HG03460 (cell line): ENCODE measurements around the gene NVL.
A peak's percentile ranks its signal among the peaks of the same experiment; 100 is the strongest.
"Not testable (repeated sequence)": the region's sequence is repeated elsewhere in the genome, so short reads cannot be mapped to it uniquely, and the experiment has no call there.

Source experiments
- ATAC-seq: cut with Tn5 transposase; IDR thresholded peaks from one replicate; pipeline ENCODE4 v1.9.1; 2021; ENCODE audit not compliant: unreplicated experiment

The NVL gene

DNA sequence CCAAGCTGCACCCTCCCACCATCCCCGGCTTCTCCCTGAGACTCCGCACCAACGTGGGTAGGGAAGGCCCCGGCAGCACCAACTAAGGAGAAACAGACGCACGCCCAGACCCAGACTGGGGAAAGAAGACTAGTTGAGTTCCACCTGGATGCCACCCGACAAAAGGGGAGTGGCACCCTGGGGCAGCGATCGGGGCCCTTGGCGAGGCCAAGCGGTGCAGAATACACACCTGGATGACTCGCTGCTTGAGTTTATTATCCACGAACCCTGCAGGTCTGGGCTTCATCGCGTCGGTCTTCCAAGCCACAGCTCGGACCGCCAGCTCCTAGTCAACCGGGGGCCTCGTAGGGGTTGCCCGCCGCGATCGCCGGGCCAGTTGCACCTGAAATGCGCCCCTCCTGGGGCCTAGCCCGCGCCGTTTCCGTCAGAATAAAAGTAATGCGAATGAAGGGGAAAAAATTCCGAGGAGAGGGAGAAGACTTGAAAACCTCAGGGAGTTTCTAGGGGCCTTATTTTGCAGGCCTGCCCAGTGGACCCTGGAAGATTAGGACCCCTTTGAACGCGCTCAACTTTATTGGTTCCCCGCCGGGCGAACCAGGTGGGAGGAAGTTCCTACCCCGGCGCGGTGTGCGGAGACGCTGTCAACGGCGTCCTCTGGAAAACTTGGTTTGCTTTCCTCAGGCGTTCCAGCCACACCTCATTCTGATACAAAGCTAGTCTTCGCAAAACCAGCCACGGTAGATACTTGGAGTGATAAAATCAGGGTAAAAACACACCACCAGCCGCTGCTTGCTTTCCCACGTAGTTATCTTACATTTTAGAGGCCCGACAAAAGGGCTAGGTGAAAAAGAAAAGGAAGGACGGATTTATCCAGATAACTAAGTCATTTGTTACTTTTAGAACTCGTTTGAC lies at the start of gene NVL:
Gene NVL (minus strand): TSS at position 331 of the 912 bp plus-strand sequence. CDS start 45 bp downstream, at position 286.
- ATAC-seq, result peak; percentile 82

DNA sequence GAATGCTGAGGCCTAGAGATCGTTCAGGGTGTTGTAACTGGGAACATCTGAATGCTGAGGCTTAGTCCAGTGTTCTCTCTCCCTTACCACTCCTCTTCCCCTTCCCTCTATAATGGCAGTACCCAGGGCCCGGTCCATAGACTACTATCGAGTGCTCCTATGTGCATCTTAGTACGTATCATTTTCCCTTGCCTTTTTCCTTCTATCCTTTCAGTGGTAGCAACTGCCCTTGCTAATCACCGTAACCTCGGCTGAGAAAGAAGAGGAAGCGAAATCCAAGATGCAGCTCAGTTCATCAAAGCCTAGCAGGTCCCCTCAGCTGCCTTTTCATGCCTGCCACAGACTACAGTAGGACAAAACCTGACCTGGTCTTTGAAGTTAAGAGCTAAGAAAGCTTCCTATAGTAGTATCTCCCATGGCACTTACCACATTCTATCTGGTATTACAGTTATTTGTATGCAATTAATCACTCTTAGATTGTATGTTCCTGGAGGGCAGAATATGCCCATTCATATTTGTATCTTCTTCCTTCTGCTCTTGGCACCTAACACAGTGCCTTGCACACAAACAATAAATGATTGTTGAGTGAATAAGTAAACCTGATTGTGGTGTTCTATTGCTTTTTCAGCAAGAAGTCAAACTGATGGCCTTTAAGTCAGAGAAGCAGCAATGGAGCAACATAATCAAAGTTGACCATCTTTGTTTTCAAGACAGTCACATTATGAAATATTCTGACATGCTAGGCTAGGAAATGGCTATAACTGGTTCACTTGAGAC lies 49.1 kb upstream of the NVL start:
- peak; percentile 47 for ATAC-seq

DNA sequence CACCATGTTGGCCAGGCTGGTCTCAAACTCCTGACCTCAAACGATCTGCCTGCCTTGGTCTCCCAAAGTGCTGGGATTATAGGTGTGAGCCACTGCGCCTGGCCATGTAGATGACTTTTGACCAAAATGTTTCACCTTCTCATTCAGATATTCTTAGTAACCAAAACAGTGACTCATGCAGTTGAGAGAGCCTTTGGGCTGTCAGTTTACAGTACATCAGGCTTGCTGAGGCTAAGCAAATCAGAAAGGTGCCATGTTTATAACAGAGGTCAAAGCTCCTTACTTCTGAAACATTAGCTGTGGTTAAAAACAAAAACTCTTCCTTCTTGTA lies 47.7 kb upstream of the NVL start:
- ATAC-seq, result peak; percentile 61

DNA sequence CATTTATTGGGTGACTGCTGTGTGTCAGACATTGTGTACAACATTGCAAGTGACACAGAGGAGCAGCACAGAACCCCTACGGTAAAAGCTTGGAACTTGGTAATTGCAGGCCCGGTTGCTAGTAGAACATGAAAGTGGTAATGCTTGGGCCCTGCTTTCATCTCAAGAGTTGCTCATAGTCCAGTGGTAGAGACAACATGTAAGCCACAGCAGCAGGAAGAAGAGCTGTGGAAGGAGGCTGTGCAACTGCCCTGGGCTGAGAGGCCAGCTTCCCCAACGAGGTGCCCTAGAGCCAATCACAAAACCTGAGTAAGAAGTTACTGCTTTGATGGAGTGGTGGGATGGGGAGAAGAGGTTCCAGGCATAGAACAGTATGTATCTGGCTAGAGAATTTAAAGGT lies 45.1 kb upstream of the NVL start:
- ATAC-seq, result no peak

DNA sequence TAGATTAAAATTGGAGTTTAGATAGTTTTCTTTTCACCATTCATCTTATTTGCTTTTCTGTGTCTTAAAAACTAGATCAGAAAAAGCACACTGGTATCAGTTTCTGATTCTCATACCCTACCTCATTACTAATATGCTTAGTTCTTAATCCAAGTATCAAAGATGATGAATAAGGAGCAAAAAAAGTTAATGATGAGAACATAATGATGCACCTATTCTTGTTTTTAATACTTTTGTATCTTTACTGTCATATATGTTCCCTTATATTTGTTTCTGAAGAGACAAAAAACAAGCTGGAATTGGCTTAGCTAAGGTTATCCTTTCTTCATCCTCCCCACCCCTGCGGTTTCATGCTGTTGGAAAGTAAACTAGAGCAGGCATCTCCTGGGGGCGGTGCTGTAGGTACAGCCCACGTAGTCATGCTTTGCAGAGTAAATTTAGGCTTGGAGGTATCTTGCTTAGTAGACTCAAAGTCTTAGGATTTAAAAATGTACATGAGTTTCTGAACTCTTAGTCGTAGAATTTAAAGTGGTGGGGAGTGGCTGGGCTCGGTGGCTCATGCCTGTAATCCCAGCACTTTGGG lies 43.1 kb upstream of the NVL start:
- ATAC-seq, result no peak

DNA sequence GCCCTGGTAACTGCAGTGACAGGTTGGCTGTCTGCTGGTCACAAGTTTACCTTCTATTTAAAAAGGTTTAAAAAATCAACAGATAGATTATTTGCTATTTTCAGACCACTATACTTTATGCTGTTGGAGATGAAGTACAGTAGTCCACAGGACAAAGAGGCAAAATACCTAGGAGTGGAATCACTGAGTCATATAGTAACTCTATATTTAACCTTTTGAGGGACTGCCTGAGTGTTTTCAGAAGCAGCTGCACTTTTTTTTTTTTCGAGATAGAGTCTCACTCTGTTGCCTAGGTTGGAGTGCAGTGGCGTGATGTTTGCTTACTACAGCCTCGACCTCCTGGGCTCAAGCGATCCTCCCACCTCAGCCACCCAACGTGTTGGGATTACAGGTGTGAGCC lies 38.4 kb upstream of the NVL start:
- ATAC-seq, result peak; percentile 66

DNA sequence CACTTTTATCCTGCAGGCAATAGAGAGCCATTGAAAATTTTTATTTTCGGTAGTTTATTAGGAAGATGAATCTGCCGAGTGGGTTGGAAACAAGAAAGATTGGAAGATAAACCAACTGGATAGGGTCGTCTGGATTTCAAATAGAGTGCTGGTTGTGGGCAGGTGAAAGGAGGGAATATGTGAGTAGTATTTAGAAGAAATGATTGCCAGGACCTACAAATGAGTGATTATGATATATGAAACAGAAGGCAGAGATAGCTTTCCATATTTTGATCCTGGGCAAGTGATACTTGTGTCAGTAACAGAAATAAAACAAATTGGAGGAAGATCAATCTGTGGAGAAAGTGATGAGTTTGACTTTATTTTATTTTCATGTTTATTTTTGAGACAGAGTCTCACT lies 29.2 kb upstream of the NVL start:
- no peak for ATAC-seq

DNA sequence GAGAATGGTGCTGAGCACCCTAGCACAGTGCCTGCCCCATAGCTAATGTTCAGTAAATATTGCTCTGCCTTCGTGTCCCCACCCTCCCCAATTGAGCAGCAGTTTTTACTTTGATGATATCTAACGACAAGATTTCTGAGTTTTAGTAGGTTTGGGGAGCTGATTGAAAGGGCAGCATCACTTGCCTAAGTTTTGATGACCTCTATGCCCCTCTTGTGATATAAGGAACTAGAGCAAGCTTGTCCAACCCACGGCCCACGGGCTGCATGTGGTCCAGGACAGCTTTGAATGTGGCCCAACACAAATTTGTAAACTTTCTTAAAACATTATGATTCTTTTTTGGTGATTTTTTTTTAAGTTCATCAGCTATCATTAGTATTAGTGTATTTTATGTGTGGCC lies 28.3 kb upstream of the NVL start:
- ATAC-seq, result no peak

DNA sequence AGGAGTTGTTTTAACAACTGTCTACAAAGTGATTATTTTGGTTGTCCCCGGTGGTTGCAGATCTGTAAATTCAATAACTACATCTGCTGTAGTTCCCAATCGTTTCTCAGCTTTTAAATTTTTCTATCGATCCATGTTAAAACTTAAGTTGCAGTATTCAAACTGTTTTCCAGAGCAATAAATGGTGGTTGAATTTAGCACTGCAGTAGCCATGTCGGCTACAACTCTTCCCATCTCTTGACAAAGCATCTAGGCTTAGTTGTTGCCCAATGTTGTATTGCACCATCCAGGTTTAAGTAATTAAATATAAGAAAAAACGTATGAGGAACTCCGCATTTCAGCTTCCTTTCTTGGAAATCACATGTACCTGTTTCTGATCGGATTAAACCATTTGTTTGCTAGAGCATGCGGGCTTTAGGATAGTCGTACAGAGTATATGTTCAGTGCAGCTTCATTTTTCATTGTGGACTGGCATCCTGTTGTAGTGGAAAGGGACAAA lies 27.7 kb upstream of the NVL start:
- no peak for ATAC-seq

DNA sequence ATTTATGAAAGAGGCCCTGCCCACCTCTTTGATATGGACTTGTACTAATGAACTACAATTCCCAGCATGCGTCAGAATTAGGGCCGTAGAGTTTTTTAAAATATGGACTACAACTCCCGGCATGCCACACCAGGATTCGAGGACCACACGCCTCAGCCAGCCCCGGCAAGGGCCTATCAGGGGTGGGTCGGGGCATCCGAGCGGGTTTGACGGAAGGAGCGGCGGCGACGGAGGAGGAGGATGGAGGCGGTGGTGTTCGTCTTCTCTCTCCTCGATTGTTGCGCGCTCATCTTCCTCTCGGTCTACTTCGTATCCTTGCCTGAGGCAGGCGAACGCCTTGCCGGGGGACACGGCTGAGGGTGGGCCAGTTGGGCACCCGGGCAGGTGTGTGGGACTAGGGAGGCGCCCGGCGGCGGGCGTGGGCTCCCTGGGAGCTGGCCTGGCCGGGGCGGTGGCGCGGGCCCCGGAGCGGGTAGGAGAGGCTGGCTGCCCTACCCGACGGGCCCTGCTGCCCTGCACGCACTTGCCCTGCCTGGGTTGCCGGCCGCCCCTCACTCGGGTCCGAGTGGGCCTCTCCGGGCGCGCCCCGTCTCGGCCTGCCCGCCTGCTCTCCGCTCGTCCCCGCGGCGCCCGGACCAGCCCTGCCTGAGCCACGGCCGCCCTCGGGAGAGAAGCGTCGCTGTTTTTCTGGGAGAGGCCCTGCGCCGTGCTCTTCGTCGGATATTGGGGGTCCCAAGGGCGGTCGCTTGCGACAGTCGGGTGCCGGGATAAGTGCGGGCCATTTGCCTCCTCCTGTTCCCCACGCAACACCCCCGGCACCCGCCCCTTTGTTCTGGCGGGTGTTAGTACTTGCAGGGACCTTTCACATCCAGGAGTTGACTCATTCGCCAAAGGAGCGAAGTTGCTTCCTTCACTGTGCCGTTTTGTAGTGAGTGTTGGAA lies 27.0 kb upstream of the NVL start, which contains the start of gene CNIH4:
Gene CNIH4 (plus strand): TSS at position 195 of the 941 bp plus-strand sequence. CDS start 46 bp downstream, at position 241.
- ATAC-seq, result peak; percentile 98

DNA sequence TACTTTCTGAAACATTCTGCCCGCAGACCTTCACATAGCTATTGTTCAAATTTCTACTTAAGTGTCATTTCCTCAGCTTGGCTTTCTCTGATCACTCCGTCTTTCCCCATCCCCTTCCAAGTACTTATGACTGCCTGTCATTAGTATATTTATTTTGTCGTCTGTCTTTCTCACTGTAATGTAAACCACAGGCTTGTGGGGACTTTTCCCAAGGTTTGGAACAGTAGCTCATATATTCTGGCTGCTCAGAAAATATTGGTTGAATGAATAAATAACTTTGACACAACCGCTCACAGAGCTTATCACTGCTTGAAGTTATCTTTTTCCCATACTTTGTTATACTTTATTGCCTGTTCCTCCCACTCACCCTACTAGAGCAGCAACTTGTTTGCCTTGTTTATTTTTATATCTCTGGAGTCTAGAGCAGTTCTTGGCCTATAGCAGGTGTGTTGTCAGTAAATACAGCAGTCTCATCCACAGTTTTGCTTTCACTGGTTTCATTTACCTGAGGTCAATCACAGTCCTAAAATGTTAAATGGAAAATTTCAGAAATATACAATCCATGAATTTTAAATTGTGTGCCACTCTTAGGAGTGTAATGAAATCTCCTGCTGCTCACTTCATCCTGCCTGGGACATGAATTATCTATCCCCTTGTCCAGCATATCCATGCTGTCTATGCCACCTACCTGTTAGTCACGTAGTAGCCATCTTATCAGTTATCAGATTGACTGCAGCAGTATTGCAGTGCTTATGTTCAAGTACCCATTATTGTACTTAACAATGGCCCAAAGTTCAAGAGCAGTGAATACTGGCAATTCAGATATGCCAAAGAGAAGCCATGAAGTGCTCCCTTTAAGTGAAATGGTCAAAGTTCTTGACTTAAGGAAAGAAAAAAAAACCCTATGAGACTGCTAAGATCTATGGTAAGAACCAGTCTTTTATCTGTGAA lies 24.3 kb upstream of the NVL start:
- ATAC-seq, result no peak

DNA sequence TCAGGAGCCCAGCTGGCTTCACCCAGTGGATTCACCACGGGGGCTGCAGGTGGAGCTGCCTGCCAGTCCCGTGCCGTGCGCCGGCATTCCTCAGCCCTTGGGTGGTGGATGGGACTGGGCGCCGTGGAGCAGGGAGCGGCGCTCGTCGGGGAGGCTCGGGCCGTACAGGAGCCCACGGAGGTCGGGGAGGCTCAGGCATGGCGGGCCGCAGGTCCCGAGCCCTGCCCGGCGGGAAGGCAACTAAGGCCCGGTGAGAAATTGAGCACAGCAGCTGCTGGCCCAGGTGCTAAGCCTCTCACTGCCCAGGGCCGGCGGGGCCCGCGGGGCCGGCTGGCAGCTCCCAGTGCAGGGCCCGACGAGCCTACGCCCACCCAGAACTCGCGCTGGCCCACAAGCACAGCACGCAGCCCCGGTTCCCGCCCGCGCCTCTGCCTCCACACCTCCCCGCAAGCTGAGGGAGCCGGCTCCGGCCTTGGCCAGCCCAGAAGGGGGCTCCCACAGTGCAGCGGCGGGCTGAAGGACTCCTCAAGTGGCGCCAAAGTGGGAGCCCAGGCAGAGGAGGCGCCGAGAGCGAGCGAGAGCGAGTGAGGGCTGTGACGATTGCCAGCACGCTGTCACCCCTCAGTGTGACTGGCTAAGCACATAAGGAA lies 22.6 kb upstream of the NVL start:
- not testable (repeated sequence) for ATAC-seq

DNA sequence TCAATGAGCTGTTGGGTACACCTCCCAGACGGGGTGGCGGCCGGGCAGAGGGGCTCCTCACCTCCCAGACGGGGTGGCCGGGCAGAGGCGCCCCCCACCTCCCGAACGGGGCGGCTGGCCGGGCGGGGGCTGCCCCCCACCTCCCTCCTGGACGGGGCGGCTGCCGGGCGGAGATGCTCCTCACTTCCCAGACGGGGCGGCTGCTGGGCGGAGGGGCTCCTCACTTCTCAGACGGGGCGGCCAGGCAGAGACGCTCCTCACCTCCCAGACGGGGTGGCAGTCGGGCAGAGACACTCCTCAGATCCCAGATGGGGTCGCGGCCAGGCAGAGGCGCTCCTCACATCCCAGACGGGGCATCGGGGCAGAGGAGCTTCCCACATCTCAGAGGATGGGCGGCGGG lies 19.7 kb upstream of the NVL start:
- not testable (repeated sequence) for ATAC-seq

DNA sequence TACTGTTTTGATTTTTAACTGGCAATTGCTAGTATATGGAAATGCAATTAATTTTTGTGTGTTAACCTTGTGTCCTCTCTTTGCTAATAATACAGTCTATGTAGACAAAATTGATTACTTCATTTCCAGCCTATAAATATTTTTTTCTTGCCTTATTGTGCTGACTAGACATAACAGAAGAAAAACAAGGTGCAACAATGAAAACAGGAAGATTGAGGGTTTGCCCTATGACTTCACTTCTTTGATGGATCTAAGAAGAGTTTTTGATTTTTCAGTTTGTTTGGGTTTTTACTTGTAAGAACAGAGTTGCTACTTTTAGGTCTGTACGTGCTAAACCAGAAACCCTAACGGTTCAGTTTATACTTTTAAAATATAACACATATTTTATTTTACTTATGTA lies 18.2 kb upstream of the NVL start:
- no peak for ATAC-seq

DNA sequence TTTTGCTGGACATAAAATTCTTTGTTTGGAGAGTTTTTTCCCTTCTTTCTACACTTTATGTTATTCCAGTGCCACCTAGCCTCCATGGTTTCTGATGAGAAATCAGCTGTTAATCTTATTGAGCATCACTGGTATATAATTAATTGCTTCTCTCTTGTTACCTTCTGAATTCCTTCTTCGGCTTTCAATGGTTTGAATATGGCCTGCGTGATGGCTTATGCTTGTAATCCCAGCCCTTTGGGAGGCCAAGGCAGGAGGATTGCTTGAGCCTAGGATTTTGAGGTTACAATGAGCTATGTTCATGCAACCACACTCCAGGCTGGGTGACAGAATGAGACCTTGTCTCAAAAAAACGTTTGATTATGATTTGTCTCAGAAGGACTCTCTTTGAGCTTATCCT lies 13.7 kb upstream of the NVL start:
- no peak for ATAC-seq

DNA sequence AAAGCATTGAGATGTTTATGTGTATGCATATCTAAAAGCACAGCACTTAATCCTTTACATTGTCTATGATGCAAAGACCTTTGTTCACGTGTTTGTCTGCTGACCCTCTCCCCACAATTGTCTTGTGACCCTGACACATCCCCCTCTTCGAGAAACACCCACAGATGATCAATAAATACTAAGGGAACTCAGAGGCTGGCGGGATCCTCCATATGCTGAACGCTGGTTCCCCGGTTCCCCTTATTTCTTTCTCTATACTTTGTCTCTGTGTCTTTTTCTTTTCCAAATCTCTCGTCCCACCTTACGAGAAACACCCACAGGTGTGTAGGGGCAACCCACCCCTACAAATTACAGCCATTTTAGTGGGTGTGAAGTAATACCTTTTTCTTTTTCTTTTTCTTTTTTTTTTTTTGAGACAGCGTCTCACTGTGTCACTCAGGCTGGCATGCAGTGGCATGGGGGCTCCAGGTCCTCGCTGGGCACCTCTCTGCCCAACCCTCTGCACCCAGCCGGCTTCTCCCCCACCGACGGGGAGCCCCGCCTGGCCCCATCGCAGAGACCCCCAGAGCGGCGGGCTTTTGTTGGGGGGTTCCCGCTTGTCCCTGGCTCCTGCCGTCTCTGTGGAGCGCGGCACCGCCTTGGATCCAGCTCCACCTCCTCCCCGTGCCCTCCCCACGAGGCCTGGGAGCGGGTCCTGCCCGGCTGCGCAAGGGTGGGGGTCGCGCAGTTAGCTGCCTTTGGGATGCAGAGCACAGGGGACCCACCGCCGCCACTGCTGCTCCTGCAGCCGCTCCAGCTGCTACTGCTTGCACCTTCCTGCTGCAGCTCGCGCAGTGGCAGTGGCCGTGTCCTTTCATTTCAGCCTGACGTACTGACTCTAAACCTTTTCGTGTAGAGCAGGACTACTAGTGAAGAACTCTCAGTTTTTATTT lies 10.7 kb upstream of the NVL start:
- peak; percentile 81 for ATAC-seq

DNA sequence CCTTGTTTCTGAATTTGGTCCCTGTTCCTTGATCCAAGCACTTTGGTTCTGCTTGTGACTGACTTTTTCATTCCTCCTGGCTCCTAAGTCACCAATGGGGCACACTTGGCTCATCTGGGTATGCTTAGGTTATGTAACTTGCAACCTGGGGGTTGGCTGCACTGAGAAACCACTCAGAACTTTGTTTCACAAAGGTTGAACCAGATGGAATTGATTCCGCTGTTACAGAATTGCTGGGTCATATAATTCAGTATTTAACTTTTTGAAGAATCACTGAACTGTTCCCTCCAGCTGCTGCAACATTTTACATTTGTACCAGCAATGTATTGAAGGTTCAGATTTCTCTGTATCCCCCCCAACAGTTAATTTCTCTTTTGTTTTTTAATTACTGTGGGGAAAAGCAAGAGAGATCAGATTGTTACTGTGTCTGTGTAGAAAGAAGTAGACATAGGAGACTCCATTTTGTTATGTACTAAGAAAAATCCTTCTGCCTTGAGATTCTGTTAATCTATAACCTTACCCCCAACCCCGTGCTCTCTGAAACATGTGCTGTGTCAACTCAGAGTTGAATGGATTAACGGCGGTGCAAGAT lies 9.6 kb upstream of the NVL start:
- no peak for ATAC-seq
